HG02610 (cell line): Measurements from ENCODE around the gene GRIN1.
"Not testable (repeated sequence)": the region's sequence is repeated elsewhere in the genome, so short reads cannot be mapped to it uniquely, and the experiment has no call there.

Experiments
- ATAC-seq: cut with Tn5 transposase; IDR thresholded peaks from one replicate; pipeline ENCODE4 v1.9.1; 2021; ENCODE audit warnings: mild to moderate bottlenecking, moderate library complexity; ENCODE audit not compliant: unreplicated experiment

The GRIN1 gene

GRCh38 chr9:137110911-137111787 lies 27.8 kb upstream of the GRIN1 start:
- ATAC-seq = no peak

GRCh38 chr9:137111788-137112563 lies 27.0 kb upstream of the GRIN1 start:
- no peak for ATAC-seq

- ATAC-seq = no peak
These were observed 26.2 kb upstream of the GRIN1 start for GRCh38 chr9:137112564-137113384.

- no peak for ATAC-seq
These were observed 25.4 kb upstream of the GRIN1 start for GRCh38 chr9:137113385-137114159.

DNA sequence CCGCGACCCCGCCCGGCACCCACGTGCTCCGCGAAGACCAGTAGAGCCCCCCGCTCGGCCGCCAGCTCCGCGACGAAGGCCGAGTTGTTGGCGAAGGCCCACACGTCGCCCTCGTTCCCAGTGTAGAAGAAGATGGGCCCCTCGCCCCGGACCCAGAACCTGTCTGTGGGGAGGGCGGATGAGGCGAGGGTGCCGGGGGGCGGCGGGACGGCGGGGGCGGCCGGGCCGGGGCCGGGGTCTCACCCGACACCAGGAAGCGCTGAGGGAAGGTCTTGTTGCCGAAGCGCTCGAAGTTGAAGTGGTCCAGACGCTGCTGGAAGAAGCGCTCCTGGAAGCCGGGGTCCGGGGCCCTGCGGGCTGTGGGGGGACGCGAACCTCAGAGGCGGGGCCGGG lies 24.7 kb upstream of the GRIN1 start:
- ATAC-seq = peak; percentile 16

DNA sequence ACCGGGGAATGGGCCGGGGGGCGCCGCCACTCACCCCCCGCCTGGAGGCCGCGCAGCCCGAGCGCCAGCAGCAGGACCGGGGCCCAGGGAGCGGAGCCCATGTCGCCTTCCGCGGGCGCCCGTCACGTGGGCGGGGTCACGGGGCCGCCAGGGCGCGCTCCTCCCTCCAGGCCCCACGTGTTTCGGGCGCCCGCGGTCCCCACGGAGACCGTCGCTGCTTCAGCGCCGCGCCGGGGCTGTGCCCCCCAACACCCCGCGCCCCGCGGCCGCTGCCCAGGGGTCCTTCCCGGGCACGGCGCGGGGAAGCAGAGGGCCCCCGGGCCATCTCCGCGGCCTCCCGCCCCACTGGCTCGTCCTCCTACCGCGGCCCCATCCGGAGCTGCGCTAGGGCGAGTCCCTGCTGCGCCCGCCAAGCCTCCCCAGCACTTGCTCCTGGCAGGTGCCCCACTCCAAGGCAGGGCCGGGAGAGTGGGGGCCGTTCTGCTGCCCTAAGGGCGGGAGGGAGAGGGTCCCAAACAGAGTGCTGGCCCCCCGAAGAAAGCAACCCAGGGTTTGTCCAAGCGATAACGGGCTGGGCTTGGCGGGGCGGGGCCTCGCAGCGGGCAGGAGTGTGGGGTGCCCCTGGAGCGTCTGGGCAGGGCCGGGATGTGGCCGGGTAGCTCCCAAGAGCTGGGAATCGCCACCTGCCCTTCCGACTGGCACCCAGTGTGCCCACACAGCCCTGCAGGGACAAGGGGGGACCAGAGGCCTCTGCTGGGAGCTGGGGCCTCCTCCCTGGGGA lies 24.2 kb upstream of the GRIN1 start, which contains the start of gene DPP7:
Gene DPP7, minus strand, starts transcription at position 121 of the 781 bp plus-strand sequence. Its CDS starts 20 bp downstream, at position 101.
- ATAC-seq = peak; percentile 63

DNA sequence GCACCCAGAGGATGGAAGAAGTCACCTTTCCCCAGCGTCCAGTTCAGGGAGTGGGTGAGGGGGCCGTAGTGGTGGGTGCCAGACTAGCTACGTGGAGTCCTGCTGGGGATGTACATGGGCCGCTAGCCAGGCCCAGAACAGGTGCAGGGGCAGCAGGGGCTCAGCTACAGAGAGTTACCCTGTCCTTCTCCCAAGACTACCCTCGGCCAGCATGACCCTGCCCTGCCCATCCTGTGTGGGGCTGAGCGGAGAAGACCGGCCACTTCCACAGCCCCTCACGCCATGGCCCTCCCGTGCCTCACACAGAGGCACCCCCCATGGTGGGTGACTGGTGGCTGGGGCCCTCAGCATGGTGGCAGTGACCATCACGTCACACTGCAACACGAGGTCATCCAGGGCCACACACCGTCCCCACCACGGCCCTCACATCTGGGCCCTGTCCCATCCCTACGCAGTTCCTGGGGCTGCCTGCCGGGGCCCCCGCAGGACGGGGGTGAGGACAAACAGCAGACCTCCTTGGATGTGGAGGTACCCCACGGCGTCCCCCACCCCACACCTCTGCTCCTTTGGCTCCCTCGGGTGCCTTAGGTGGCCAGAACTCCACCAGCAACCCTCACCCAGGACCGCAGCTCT lies 23.4 kb upstream of the GRIN1 start:
- ATAC-seq = no peak

DNA sequence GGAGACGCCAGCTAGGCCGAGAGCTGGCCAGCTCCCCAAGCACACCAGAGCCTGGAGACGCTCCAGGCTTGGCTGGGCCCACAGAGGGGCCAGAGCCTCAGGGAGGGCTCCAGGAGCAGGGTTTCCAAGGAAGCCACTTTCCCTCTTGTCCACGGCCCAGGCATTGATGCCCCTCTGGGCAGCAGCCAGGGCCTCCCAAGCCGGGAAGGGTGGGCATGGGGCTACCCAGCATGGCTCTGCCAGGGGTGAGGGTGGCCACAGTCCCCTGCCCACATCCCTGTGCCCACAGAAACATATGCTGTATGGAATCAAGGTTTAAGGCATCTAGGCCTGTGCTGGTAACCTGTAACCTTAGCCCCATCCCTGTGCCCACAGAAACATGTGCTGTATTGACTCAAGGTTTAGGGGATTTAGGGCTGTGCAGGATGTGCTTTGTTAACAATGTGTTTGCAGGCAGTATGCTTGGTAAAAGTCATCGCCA lies 22.9 kb upstream of the GRIN1 start:
- ATAC-seq = no peak

- ATAC-seq = no peak
These were observed 22.2 kb upstream of the GRIN1 start for GRCh38 chr9:137116728-137117127.

DNA sequence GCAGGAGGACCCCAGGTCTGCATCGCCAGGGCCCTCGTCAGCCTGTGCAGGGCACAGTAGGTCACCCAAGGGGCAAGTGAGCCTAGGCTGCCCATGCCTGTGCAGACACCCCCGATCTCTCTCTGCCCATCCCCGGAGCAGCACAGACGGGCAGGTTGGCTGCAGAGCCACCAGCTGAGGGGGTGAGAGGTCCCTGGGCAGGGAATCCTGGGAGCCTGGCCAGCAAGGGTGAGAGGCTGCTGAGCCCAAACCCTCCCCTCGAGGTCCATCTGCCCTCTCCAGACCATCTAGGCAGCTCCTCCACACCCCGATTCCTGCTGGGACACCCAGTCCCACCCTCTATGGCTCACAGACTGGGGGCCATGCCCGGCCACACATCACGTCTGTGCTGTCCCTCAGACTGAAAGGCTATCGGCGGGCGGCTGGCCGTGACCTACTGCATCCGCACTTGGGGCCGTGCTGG lies 21.7 kb upstream of the GRIN1 start:
- no peak for ATAC-seq

DNA sequence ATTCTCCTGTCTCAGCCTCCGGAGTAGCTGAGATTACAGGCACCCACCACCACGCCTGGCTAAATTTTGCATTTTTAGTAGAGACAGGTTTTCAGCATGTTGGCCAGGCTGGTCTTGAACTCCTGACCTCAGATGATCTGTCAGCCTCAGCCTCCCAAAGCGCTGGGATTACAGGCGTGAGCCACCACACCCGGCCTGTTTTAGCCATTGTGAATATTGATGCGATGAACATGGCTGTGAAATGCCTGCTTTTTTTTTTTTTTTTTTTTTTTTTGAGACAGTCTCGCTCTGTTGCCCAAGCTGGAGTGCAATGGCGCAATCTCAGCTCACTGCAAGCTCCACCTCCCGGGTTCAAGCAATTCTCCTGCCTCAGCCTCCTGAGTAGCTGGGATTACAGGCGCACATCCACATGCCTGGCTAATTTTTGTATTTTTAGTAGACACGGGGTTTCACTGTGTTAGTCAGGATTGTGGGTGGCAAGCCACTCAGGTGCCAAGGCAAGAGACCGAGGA lies 20.8 kb upstream of the GRIN1 start:
- not testable (repeated sequence) for ATAC-seq

DNA sequence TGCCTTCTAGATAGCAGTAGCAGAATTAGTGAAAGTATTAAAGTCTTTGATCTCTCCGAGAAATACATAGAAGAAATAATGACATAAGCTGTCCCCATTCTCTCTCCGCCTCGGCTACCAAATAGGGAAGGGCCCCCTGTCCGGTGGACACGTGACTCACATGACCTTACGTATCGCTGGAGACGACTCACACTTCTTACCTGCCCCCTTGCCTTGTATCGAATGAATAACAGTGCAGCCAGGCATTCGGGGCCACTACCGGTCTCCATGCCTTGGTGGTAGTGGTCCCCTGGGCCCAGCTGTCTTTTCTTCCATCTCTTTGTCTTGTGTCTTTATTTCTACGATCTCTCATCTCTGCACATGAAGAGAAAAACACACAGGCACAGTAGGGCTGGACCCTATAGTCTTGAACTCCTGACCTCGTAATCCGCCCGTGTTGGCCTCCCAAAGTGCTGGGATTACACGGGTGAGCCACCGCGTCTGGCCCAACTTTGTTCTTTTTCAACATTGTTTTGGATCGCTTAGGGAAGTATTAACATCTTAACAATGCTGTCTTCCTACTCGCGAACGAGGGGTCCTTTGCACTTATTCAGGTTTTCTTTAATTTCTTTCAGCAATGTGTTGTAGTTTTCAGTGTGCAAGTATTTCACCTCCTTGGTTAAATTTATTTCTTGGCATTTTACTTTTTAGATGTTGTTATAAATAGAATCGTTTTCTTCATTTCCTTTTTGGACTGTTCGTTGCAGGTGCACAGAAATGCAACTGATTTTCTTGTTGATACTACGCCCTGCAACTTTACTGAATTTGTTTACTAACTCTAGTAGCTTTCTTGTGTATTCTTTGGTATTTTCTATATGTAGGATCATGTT lies 16.8 kb upstream of the GRIN1 start:
- ATAC-seq = not testable (repeated sequence)

GRCh38 chr9:137122796-137123467 lies 16.0 kb upstream of the GRIN1 start:
- ATAC-seq = not testable (repeated sequence)

- peak; percentile 47 for ATAC-seq
These were observed 15.5 kb upstream of the GRIN1 start for GRCh38 chr9:137123468-137123837.

DNA sequence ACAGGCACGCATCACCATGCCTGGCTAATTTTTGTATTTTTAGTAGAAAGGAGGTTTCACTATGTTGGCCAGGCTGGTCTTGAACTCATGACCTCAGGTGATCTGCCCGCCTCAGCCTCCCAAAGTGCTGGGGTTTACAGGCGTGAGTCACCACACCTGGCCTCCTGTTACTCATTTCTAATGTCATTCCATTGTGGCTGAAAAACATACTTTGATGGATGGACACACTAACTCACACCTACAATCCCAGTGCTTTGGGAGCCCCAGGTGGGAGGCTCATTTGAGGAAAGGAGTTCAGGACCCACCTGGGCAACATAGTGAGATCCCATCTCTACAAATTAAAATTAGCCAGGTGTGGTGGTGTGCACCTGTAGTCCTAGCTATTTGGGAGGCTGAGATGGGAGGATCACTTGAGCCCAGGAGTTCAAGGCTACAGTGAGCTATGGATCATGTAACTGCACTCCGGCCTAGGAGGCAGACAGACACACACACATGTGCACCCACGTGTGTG lies 14.9 kb upstream of the GRIN1 start:
- ATAC-seq = not testable (repeated sequence)

- ATAC-seq = no peak
These were observed 12.2 kb upstream of the GRIN1 start for GRCh38 chr9:137126786-137127185.
